Lung (tissue), 12 donors: ENCODE measurements around the gene NSF. TPM values are rescaled to one million over a fixed set of nuclear protein-coding genes. Genes with fewer than 3 reads are reported as not detected.

Experiments used
- ATAC-seq: fragments of 200-7000 bp; cut with Tn5 transposase; one replicate; pipeline ENCODE4 v1.9.1; 2020; ENCODE audit warnings: moderate number of reproducible peaks; ENCODE audit not compliant: insufficient read depth, low FRiP score
- DNase-seq, 3 donors: peaks; one replicate each; pipeline ENCODE4 v3.0.0-alpha.2; 2013 to 2017
- H3K27ac ChIP-seq, 2 donors: one replicate each; pipeline ENCODE4 v1.5.1; 2013; ENCODE audit warnings: mild to moderate bottlenecking in 2 of 2, moderate library complexity in 2 of 2, control low read depth in 1 of 2, inconsistent platforms in 1 of 2, low read depth in 1 of 2, low read length in 1 of 2
- H3K27me3 ChIP-seq, 3 donors: one replicate each; pipeline ENCODE4 v1.5.1; 2013; ENCODE audit warnings: low read length in 2 of 3; ENCODE audit not compliant: control insufficient read depth in 3 of 3, insufficient read depth in 3 of 3
- H3K36me3 ChIP-seq, 4 donors: one replicate each; pipeline ENCODE4 v1.5.1; 2013; ENCODE audit warnings: low read length in 4 of 4, mild to moderate bottlenecking in 1 of 4, moderate library complexity in 1 of 4; ENCODE audit not compliant: control insufficient read depth in 4 of 4, insufficient read depth in 4 of 4
- H3K4me1 ChIP-seq, 5 donors: one replicate each; pipeline ENCODE4 v1.5.1; 2013; ENCODE audit warnings: low read length in 5 of 5, mild to moderate bottlenecking in 2 of 5, moderate library complexity in 1 of 5; ENCODE audit not compliant: control insufficient read depth in 5 of 5, insufficient read depth in 5 of 5
- H3K4me3 ChIP-seq: one replicate; pipeline ENCODE4 v1.5.1; 2013; ENCODE audit warnings: mild to moderate bottlenecking, control low read depth, moderate library complexity
- H3K9ac ChIP-seq, 2 donors: one replicate each; pipeline ENCODE4 v1.5.1; 2013; ENCODE audit warnings: low read length in 2 of 2, control low read depth in 1 of 2; ENCODE audit not compliant: insufficient read depth in 1 of 2
- H3K9me3 ChIP-seq, 4 donors: one replicate each; pipeline ENCODE4 v1.5.1; 2013; ENCODE audit warnings: low read length in 3 of 4, mild to moderate bottlenecking in 1 of 4, moderate library complexity in 1 of 4; ENCODE audit not compliant: control insufficient read depth in 4 of 4, insufficient read depth in 3 of 4
- CTCF ChIP-seq: IDR thresholded peaks from 2 replicates; pipeline ENCODE4 v1.5.1; 2012; ENCODE audit warnings: mild to moderate bottlenecking; ENCODE audit errors: control extremely low read depth, extremely low read depth
- WGBS, 2 donors: extraction: QIAGEN DNeasy Blood & Tissue Kit; methylation state at CpG; one replicate each; pipeline ENCODE4 v1.1.7; 2013; 5-methylcytosine and 5-hydroxymethylcytosine counted together
- polyA plus RNA-seq, 2 donors: library from polyadenylated mRNA; stranded (reverse); fragments of 200-250 nt; gene quantifications; one replicate each; pipeline ENCODE4 v1.2.1, GENCODE V29; 2013
- total RNA-seq, 2 donors: library from RNA; depleted of rRNA in 1 of 2; stranded (reverse); fragments of >200 nt in 1 of 2; gene quantifications; one replicate each; pipeline ENCODE4 v1.2.1, GENCODE V29; 2014 to 2021
- donor health status: control.
- donor health status: control.
- donor health status: Bipolar disorder and iron deficiency.
- donor health status: healthy.
- donor health status: DM: yes; HTN: yes; CAD: no.

The NSF gene
- total and polyA plus RNA-seq, 4 donors = 7.3 to 41.9 (median 27.0) TPM

- Histone ChIP-seq H3K9me3 (no peaks in the 10 kb centered on the region), H3K4me1 (no peaks in the 10 kb centered on the region), H3K9ac (no peak overlapping the region), H3K4me3 (no peak overlapping the region), H3K36me3 (peaks cover 0 to 3% (median 2%) of the 10 kb centered on the region in 4 donors), H3K27ac (no peak overlapping the region), H3K27me3 (no peaks in the 10 kb centered on the region)
- WGBS, 2 donors = 95% methylated on average over 4 of the region's 4 CpGs
- ATAC-seq (no peak), DNase-seq (no peak)
- TF ChIP-seq CTCF = no peak
Observed at GRCh38 chr17:46727572-46728348, 137.3 kb downstream of the NSF start.

GRCh38 chr17:46730026-46730425 is 139.6 kb downstream of the NSF start:
- Histone ChIP-seq H3K36me3 (peaks cover 0 to 6% (median 4%) of the 10 kb centered on the region in 4 donors), H3K4me1 (no peaks in the 10 kb centered on the region), H3K4me3 (no peak overlapping the region), H3K9me3 (no peaks in the 10 kb centered on the region), H3K9ac (no peak overlapping the region), H3K27ac (no peak overlapping the region), H3K27me3 (no peaks in the 10 kb centered on the region)
- TF ChIP-seq CTCF = no peak
- no peak for ATAC-seq
- 94 to 99% methylated on average over 2 of the region's 2 CpGs for WGBS, 2 donors
- no peak for DNase-seq

- Histone ChIP-seq H3K9ac (no peak overlapping the region), H3K36me3 (peaks cover 0 to 6% (median 4%) of the 10 kb centered on the region in 4 donors)
- WGBS, 2 donors = 92 to 97% methylated on average over 1 of the region's 1 CpG
Observed at GRCh38 chr17:46730679-46731078, 140.2 kb downstream of the NSF start.

More at GRCh38 chr17:46730679-46731078, 140.2 kb downstream of the NSF start:
- ATAC-seq (no peak), DNase-seq (no peak)
- Histone ChIP-seq H3K4me3 (no peak overlapping the region), H3K27ac (no peak overlapping the region), H3K4me1 (no peaks in the 10 kb centered on the region), H3K27me3 (no peaks in the 10 kb centered on the region), H3K9me3 (no peaks in the 10 kb centered on the region)
- TF ChIP-seq CTCF = no peak
